ENCODE measurements around the gene EDNRB. TPM values are rescaled to one million over a fixed set of nuclear protein-coding genes. Genes with fewer than 3 reads are reported as not detected.

Gene EDNRB
- total RNA-seq, 2 donors from 2014 or later: 14.2 to 27.6 TPM

GRCh38 chr13:77892491-77892890 is 26.1 kb downstream of the EDNRB start:
- H3K36me3 ChIP-seq: no peaks in the 10 kb centered on the region
- H3K4me1 ChIP-seq (ENCODE audit: control insufficient read depth in 1 of 2, low read depth in 2 of 2): no peaks in the 10 kb centered on the region
- DNase-seq (ENCODE audit: low spot score) (no peak), ATAC-seq (ENCODE audit: insufficient number of reproducible peaks, low FRiP score, low read depth) (no peak)
- H3K4me3 ChIP-seq: no peak overlapping the region
- no peak overlapping the region for H3K27ac ChIP-seq
- no peak for TF ChIP-seq CTCF (IDR thresholded peaks at IDR 0.05)
- H3K27me3 ChIP-seq (replicated peaks; ENCODE audit: insufficient read depth): no peaks in the 10 kb centered on the region
- no peaks in the 10 kb centered on the region for H3K9me3 ChIP-seq

DNA sequence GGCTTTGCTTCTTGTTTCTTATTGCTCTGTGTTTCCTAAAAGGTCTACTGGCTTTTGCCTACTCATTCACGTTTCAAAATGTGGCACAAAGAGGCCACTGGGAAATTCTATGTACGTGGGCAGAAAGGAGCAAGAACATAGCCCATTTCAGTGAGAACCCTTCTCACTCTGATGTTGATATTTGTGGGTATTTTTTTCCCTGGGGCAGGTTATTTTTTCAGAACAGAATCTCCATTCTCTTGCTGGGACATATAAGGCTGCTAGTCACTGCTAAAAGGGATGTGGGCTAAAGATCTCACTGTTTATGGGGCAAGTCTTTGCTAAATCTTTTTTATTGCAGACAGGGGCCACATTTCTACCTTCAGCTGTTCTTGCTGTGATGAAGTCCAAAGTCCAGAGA is 27.1 kb downstream of the EDNRB start:
- DNase-seq (ENCODE audit: low spot score): no peak
- TF ChIP-seq CTCF (IDR thresholded peaks at IDR 0.05): no peak
- Histone ChIP-seq H3K36me3 (no peaks in the 10 kb centered on the region), H3K27ac (no peak overlapping the region), H3K4me3 (no peak overlapping the region), H3K4me1 (ENCODE audit: control insufficient read depth in 1 of 2, low read depth in 2 of 2) (no peaks in the 10 kb centered on the region), H3K9me3 (no peaks in the 10 kb centered on the region), H3K27me3 (replicated peaks; ENCODE audit: insufficient read depth) (no peaks in the 10 kb centered on the region)
- ATAC-seq (ENCODE audit: insufficient number of reproducible peaks, low FRiP score, low read depth): no peak

DNA sequence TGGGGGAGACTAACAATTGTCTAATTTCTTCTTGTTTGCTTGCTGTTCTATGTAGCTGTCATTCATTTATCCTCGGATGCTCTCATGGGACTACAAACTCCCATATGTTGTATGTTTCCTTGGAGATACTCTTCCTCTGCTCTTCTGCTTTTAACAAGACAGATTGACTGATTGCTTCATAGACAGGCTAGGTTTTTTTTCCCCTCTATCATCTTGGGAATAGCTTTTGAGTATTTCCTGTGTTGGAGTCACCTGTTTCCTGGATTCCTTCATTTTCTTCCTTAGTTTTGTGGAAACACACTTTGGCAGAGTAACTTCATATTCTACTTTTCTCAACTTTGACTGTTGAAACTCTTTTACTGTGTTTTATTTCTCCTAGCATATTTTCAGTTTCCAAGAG is 27.6 kb downstream of the EDNRB start:
- Histone ChIP-seq H3K9me3 (no peaks in the 10 kb centered on the region), H3K4me3 (no peak overlapping the region), H3K27me3 (replicated peaks; ENCODE audit: insufficient read depth) (no peaks in the 10 kb centered on the region), H3K36me3 (no peaks in the 10 kb centered on the region), H3K27ac (no peak overlapping the region), H3K4me1 (ENCODE audit: control insufficient read depth in 1 of 2, low read depth in 2 of 2) (no peaks in the 10 kb centered on the region)
- TF ChIP-seq CTCF (IDR thresholded peaks at IDR 0.05): no peak
- no peak for ATAC-seq (ENCODE audit: insufficient number of reproducible peaks, low FRiP score, low read depth)
- no peak for DNase-seq (ENCODE audit: low spot score)

DNA sequence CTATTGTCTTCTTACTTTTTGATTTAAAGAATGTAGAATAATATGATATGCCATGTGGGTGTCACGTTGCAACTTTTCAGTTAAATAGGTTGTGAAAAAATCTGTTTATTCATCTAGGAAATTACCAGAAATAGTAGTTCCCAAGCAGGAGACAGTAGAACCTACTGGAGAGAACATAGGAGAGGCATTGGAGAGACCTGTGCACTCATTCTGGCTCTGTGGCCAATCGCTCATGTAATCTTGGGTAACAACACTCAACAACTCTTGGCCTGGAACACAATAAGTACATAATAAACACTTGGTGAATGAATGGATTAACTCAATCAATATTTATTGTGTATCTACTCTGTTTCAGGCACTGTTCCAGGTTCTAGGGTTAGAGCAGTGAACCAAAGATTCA is 35.3 kb downstream of the EDNRB start:
- ATAC-seq (ENCODE audit: insufficient number of reproducible peaks, low FRiP score, low read depth) (no peak), DNase-seq (ENCODE audit: low spot score) (no peak)
- no peak overlapping the region for H3K4me3 ChIP-seq
- no peak overlapping the region for H3K27ac ChIP-seq
- no peaks in the 10 kb centered on the region for H3K36me3 ChIP-seq
- no peaks in the 10 kb centered on the region for H3K27me3 ChIP-seq (replicated peaks; ENCODE audit: insufficient read depth)
- H3K9me3 ChIP-seq: no peaks in the 10 kb centered on the region
- H3K4me1 ChIP-seq (ENCODE audit: control insufficient read depth in 1 of 2, low read depth in 2 of 2): no peaks in the 10 kb centered on the region
- TF ChIP-seq CTCF (IDR thresholded peaks at IDR 0.05): no peak

DNA sequence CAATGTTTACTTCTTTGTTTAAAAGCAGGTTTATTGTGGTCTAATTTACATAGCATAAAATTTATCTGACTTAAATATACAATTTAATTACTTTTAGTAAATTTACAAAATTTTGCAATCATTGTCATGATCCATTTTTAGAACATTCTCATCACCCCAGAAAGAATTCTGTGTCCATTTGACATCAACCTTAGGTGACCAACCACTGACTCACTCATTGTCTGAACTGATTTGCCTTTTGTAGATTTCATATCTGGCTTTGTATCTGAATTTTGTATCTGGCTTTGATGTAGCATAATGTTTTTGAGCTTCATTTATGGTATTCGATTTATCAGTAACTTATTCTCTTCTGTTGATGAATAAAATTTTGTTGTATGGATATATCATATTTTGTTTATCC is 40.4 kb downstream of the EDNRB start:
- no peaks in the 10 kb centered on the region for H3K27me3 ChIP-seq (replicated peaks; ENCODE audit: insufficient read depth)
- DNase-seq (ENCODE audit: low spot score) (no peak), ATAC-seq (ENCODE audit: insufficient number of reproducible peaks, low FRiP score, low read depth) (no peak)
- no peaks in the 10 kb centered on the region for H3K36me3 ChIP-seq
- H3K9me3 ChIP-seq: no peaks in the 10 kb centered on the region
- TF ChIP-seq CTCF (IDR thresholded peaks at IDR 0.05): no peak
- H3K4me3 ChIP-seq: no peak overlapping the region
- no peaks in the 10 kb centered on the region for H3K4me1 ChIP-seq (ENCODE audit: control insufficient read depth in 1 of 2, low read depth in 2 of 2)
- no peak overlapping the region for H3K27ac ChIP-seq

Data from thoracic aorta (tissue), 2 donors.